ENCODE data around the gene ATP2A3.
A peak's percentile ranks its signal among the peaks of the same experiment; 100 is the strongest.

Gene ATP2A3

GRCh38 chr17:3880983-3881382 is 83.3 kb downstream of the ATP2A3 start:
- no peak for ATAC-seq
- TF ChIP-seq GLIS3 (CRISPR knock-in tag; IDR thresholded peaks at IDR 0.05): no peak
- TF ChIP-seq SNAI2 (CRISPR knock-in tag; IDR thresholded peaks at IDR 0.05): no peak
- TF ChIP-seq PPARA (CRISPR knock-in tag; IDR thresholded peaks at IDR 0.05; ENCODE audit: borderline replicate concordance): no peak
- TF ChIP-seq ZFP30 (CRISPR knock-in tag; IDR thresholded peaks at IDR 0.05): no peak

- peak; percentile 16; the same call in 2 of the 3 replicates for ATAC-seq
- TF ChIP-seq TCF4 (CRISPR knock-in tag; IDR thresholded peaks at IDR 0.05; ENCODE audit: borderline replicate concordance) (no peak), ISL1 (CRISPR knock-in tag; IDR thresholded peaks at IDR 0.05) (no peak), CSRNP3 (CRISPR knock-in tag; IDR thresholded peaks at IDR 0.05) (no peak), RARB (CRISPR knock-in tag; IDR thresholded peaks at IDR 0.05) (no peak), PPARA (CRISPR knock-in tag; IDR thresholded peaks at IDR 0.05; ENCODE audit: borderline replicate concordance) (no peak), PATZ1 (CRISPR knock-in tag; IDR thresholded peaks at IDR 0.05; ENCODE audit: borderline replicate concordance) (no peak), ZC3H10 (CRISPR knock-in tag; IDR thresholded peaks at IDR 0.05) (no peak), ZNF70 (CRISPR knock-in tag; IDR thresholded peaks at IDR 0.05) (no peak)
Measured at GRCh38 chr17:3879591-3880417, 84.4 kb downstream of the ATP2A3 start.

GRCh38 chr17:3879186-3879585 is 85.1 kb downstream of the ATP2A3 start:
- no peak for TF ChIP-seq CSRNP3 (CRISPR knock-in tag; IDR thresholded peaks at IDR 0.05)
- no peak for TF ChIP-seq ZFP30 (CRISPR knock-in tag; IDR thresholded peaks at IDR 0.05)
- TF ChIP-seq PPARA (CRISPR knock-in tag; IDR thresholded peaks at IDR 0.05; ENCODE audit: borderline replicate concordance): no peak
- TF ChIP-seq POU6F1 (CRISPR knock-in tag; IDR thresholded peaks at IDR 0.05; ENCODE audit: borderline replicate concordance, low read depth): no peak
- TF ChIP-seq GLIS3 (CRISPR knock-in tag; IDR thresholded peaks at IDR 0.05): no peak
- no peak for TF ChIP-seq BACH2 (CRISPR knock-in tag; IDR thresholded peaks at IDR 0.05; ENCODE audit: borderline replicate concordance)
- no peak for TF ChIP-seq ESRRG (CRISPR knock-in tag; IDR thresholded peaks at IDR 0.05)
- no peak for TF ChIP-seq ZNF565 (CRISPR knock-in tag; conservative IDR thresholded peaks at IDR 0.05; ENCODE audit: low read depth)
- TF ChIP-seq RARB (CRISPR knock-in tag; IDR thresholded peaks at IDR 0.05): no peak
- ATAC-seq: peak; percentile 69

GRCh38 chr17:3877220-3877619 is 87.0 kb downstream of the ATP2A3 start:
- ATAC-seq: no peak
- TF ChIP-seq ZNF8 (CRISPR knock-in tag; IDR thresholded peaks at IDR 0.05): no peak
- no peak for TF ChIP-seq CREB5 (CRISPR knock-in tag; IDR thresholded peaks at IDR 0.05; ENCODE audit: low read depth)
- TF ChIP-seq CSDC2 (CRISPR knock-in tag; IDR thresholded peaks at IDR 0.05): no peak
- TF ChIP-seq PATZ1 (CRISPR knock-in tag; IDR thresholded peaks at IDR 0.05; ENCODE audit: borderline replicate concordance): no peak
- no peak for TF ChIP-seq ZFP3 (CRISPR knock-in tag; IDR thresholded peaks at IDR 0.05)
- TF ChIP-seq RARB (CRISPR knock-in tag; IDR thresholded peaks at IDR 0.05): no peak
- no peak for TF ChIP-seq ZC3H10 (CRISPR knock-in tag; IDR thresholded peaks at IDR 0.05)
- TF ChIP-seq TCF4 (CRISPR knock-in tag; IDR thresholded peaks at IDR 0.05; ENCODE audit: borderline replicate concordance): no peak
- no peak for TF ChIP-seq ZFP30 (CRISPR knock-in tag; IDR thresholded peaks at IDR 0.05)
- no peak for TF ChIP-seq ESRRG (CRISPR knock-in tag; IDR thresholded peaks at IDR 0.05)
- no peak for TF ChIP-seq TOX (CRISPR knock-in tag; IDR thresholded peaks at IDR 0.05; ENCODE audit: borderline replicate concordance)
- TF ChIP-seq BACH2 (CRISPR knock-in tag; IDR thresholded peaks at IDR 0.05; ENCODE audit: borderline replicate concordance): no peak

Measured in SK-N-SH treated with all-trans-retinoic acid at 6 μM for 48 hours (cell line).